ENCODE data around the gene VRK2. TPM values are rescaled to one million over a fixed set of nuclear protein-coding genes. Genes with fewer than 3 reads are reported as not detected.
A peak's percentile ranks its signal among the peaks of the same experiment; 100 is the strongest.

The VRK2 gene
- total RNA-seq, 2 donors from 2014 or later = 6.6 to 10.9 TPM

DNA sequence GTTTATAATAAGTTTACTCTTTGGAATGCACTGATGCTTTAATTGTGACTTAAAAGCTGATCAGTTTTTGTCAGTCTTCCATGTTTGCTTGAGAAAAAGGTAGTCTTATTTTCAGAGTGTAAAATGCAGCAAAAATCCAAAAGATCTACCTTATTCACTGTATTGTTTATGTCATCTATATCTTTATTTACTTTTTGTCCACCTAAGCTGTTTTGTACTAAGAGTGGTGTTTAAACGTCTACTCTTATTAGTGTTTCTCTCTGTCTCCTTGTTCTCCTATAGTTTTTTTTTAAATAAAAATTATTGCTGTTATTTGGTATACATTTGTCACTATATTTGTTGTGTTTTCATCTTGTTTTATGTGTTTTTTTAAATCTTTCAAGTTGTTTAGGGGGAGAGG is 50.4 kb downstream of the VRK2 start:
- intact Hi-C loops (cut with DNase I) = no loop called here

DNA sequence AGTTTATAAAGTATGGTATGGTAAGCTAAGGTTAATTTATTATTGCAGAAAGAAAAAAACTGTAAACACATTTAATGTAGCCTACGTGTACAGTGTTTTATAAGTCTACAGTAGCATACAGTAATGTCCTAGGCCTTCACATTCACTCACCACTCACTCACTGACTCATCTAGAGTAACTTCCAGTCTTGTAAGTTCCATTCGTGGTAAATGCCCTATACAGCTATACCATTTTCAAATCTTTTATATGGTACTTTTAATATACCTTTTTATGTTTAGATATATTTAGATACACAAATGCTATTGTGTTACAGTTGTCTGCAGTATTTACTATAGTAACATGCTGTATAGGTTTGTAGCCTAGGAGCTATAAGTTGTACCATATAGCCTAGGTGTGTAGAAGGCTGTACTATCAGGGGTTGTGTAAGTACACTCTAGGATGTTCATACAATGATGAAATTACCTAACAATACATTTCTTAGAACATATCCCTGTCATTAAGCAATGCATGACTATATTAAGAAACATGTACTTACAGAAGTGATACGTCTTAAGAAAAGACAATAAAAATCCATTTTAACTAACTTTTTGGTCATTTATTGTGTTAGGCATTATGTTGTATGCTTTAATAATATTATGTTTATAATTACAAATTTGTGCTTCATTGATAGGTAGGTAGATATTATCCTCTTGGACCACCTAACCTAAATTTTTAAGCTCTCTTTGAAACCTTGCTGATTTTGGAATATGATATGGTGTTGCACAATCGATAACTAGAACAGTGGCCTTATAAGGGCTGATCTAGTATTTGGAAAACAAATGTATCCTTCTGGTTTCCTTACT is 51.9 kb downstream of the VRK2 start:
- no peak for DNase-seq
- Histone ChIP-seq H3K36me3 (replicated peaks in 1 of 2; ENCODE audit: insufficient read depth in 1 of 2, low read depth in 2 of 2) (no peaks in the 10 kb centered on the region), H3K4me3 (no peak overlapping the region), H3K27me3 (no peaks in the 10 kb centered on the region), H3K9me3 (no peaks in the 10 kb centered on the region), H3K4me1 (peaks cover 12% of the 10 kb centered on the region), H3K27ac (no peak overlapping the region)
- ATAC-seq = no peak
- intact Hi-C loops (cut with DNase I) = no loop called here
- WGBS, 2 donors = 85 to 94% methylated on average over 4 of the region's 4 CpGs
- TF ChIP-seq, protein P1, sequence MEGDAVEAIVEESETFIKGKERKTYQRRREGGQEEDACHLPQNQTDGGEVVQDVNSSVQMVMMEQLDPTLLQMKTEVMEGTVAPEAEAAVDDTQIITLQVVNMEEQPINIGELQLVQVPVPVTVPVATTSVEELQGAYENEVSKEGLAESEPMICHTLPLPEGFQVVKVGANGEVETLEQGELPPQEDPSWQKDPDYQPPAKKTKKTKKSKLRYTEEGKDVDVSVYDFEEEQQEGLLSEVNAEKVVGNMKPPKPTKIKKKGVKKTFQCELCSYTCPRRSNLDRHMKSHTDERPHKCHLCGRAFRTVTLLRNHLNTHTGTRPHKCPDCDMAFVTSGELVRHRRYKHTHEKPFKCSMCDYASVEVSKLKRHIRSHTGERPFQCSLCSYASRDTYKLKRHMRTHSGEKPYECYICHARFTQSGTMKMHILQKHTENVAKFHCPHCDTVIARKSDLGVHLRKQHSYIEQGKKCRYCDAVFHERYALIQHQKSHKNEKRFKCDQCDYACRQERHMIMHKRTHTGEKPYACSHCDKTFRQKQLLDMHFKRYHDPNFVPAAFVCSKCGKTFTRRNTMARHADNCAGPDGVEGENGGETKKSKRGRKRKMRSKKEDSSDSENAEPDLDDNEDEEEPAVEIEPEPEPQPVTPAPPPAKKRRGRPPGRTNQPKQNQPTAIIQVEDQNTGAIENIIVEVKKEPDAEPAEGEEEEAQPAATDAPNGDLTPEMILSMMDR (IDR thresholded peaks at IDR 0.05) = no peak
- TF ChIP-seq POLR2A (IDR thresholded peaks at IDR 0.05) = no peak

More for the DNA sequence above, 50.4 kb downstream of the VRK2 start:
- Histone ChIP-seq H3K9me3 (no peaks in the 10 kb centered on the region), H3K36me3 (replicated peaks in 1 of 2; ENCODE audit: insufficient read depth in 1 of 2, low read depth in 2 of 2) (no peaks in the 10 kb centered on the region), H3K4me3 (no peak overlapping the region), H3K27me3 (no peaks in the 10 kb centered on the region), H3K4me1 (peaks cover 12% of the 10 kb centered on the region), H3K27ac (no peak overlapping the region)
- ATAC-seq = no peak
- WGBS, 2 donors = 81 to 89% methylated on average over 1 of the region's 1 CpG
- no peak for DNase-seq
- TF ChIP-seq, protein P1 (IDR thresholded peaks at IDR 0.05) = no peak
- no peak for TF ChIP-seq POLR2A (IDR thresholded peaks at IDR 0.05)

DNA sequence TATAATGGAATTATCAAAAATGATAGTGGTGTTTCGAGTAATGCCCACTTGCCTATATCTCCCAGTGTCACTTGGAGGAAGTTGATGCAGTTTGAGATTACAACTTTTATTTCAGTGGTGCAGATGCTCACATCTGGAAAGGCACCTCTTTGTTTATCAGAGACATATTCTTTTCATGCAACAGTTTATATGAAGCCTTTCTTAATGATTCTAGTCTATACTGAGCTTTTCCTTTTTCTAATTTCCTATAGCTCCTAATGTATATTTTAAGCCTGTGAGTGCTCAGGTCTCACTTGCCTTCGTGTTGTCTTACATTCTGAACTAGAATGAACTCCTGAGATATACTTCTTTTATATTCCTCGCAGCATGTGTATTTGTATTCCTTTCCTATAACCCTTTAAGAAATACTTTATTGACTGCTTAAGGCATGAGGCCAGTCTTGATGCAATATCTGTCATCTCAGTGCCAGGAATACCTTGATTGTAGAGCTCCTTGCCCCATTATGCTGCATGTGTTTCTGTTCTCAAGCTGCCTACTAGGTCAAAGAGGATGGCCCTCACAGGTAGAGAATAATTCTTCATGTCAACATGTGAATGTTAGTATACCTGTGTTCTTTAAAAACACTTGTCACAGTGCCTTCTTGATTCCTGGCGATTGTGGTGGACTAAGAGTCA is 52.6 kb downstream of the VRK2 start:
- peak in 3 of 4 donors; percentile 15 to 28 (median 22) for DNase-seq
- ATAC-seq = peak; percentile 50
- no peaks in the 10 kb centered on the region for H3K9me3 ChIP-seq
- intact Hi-C loops (cut with DNase I) = no loop called here
- peaks cover 12% of the 10 kb centered on the region for H3K4me1 ChIP-seq
- WGBS, 2 donors = 59 to 62% methylated on average over 4 of the region's 4 CpGs
- peak overlapping the region in 1 of 4 donors; percentile 34 for H3K27ac ChIP-seq
- TF ChIP-seq, protein P1 (IDR thresholded peaks at IDR 0.05) = no peak
- TF ChIP-seq POLR2A (IDR thresholded peaks at IDR 0.05) = no peak
- H3K4me3 ChIP-seq = no peak overlapping the region
- H3K27me3 ChIP-seq = no peaks in the 10 kb centered on the region
- H3K36me3 ChIP-seq (replicated peaks in 1 of 2; ENCODE audit: insufficient read depth in 1 of 2, low read depth in 2 of 2) = no peaks in the 10 kb centered on the region

DNA sequence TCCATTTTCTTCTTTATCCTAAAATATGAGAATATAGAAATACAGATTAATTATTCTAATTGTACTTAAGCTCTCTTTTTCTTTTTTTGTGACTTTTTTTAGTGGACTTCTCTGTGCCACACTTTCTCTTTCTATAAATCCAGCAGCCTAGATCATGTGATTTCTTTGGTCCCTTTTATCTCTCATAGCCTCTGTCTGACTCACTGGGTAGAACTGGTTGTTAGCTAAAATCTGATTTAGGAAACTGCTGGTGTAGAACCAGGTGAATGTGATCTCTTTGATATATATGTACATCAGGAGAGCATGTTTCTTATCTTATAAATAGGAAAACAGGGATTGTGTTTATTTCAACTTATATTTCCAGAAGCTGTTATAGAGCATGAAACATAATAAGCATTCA is 54.9 kb downstream of the VRK2 start:
- DNase-seq = no peak
- peaks cover 12% of the 10 kb centered on the region for H3K4me1 ChIP-seq
- ATAC-seq = no peak
- H3K36me3 ChIP-seq (replicated peaks in 1 of 2; ENCODE audit: insufficient read depth in 1 of 2, low read depth in 2 of 2) = no peaks in the 10 kb centered on the region
- H3K27ac ChIP-seq = no peak overlapping the region
- TF ChIP-seq, protein P1 (IDR thresholded peaks at IDR 0.05) = no peak
- TF ChIP-seq POLR2A (IDR thresholded peaks at IDR 0.05) = no peak
- intact Hi-C loops (cut with DNase I) = no loop called here
- no peaks in the 10 kb centered on the region for H3K9me3 ChIP-seq
- H3K4me3 ChIP-seq = no peak overlapping the region
- H3K27me3 ChIP-seq = no peaks in the 10 kb centered on the region
